Activated T-cell treated with anti-CD3 and anti-CD28 coated beads, Interleukin-2, amount 50 U/mL, for 24 hours (primary cell): ENCODE measurements around the gene TRAF3IP3.

Experiments used
- DNase-seq: peaks from one replicate; pipeline ENCODE4 v3.0.0-alpha.2; 2020
- H3K27ac Mint-ChIP-seq: 2 replicates; pipeline ENCODE4 v1.8.0; 2020; ENCODE audit warnings: mild to moderate bottlenecking, mixed read lengths
- H3K27me3 Mint-ChIP-seq: 2 replicates; pipeline ENCODE4 v1.8.0; 2020; ENCODE audit warnings: mixed read lengths
- H3K36me3 Mint-ChIP-seq: 2 replicates; pipeline ENCODE4 v1.8.0; 2020; ENCODE audit warnings: low read depth, mixed read lengths
- H3K4me1 Mint-ChIP-seq: 2 replicates; pipeline ENCODE4 v1.8.0; 2020; ENCODE audit warnings: low read depth, mixed read lengths
- H3K4me3 Mint-ChIP-seq: 2 replicates; pipeline ENCODE4 v1.8.0; 2020; ENCODE audit warnings: mild to moderate bottlenecking, moderate library complexity, mixed read lengths
- H3K9me3 Mint-ChIP-seq: 2 replicates; pipeline ENCODE4 v1.8.0; 2020; ENCODE audit warnings: mixed read lengths

TRAF3IP3 gene

DNA sequence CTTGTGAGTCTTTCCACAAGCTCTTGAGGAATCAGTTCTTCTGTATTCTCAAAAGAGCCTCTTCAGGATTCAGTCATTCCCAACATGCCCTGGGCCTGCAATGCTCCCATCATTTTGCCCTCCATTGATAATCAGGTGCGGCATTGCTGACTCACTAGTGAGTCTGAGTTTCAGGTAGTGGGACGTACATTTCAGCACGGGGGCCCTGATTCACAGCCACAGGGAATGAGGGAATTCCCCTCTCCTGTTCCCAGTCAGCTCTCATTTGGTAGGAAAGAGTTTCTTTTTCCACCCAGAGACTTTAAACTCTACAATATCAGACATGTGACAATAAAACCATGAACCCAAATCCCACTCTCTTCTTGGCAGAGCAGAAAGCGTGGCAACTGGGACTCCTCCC, 53.8 kb downstream of the TRAF3IP3 start:
- no peak overlapping the region for H3K4me3 Mint-ChIP-seq
- H3K9me3 Mint-ChIP-seq = no peaks in the 10 kb centered on the region
- no peak overlapping the region for H3K27ac Mint-ChIP-seq
- H3K4me1 Mint-ChIP-seq = peaks cover 18% of the 10 kb centered on the region
- H3K27me3 Mint-ChIP-seq = peaks cover 3% of the 10 kb centered on the region
- no peak for DNase-seq
- H3K36me3 Mint-ChIP-seq = no peaks in the 10 kb centered on the region

DNA sequence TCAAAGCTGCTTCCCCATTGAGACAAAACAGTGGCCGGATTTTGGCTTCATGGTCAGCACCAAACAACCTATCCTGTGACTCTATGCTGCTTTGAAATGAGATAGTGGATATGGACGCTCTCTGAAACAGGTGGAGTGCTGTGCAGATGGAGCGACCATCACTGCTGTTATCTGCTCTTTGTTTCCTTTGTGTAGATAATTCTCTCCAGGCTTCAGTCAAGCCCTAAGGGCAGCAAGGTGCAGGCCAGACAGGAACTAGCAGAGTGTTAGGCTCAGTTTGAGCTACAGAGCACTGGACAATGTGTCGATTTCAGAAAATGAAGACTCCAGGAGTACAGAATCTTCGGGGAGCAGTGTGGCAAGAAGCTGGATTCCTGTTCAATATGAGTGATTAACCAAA, 54.9 kb downstream of the TRAF3IP3 start:
- peaks cover 16% of the 10 kb centered on the region for H3K4me1 Mint-ChIP-seq

GRCh38 chr1:209813902-209814301, 58.0 kb downstream of the TRAF3IP3 start:
- Mint-ChIP-seq H3K4me3 (no peak overlapping the region), H3K27me3 (peaks cover 5% of the 10 kb centered on the region), H3K27ac (no peak overlapping the region), H3K9me3 (no peaks in the 10 kb centered on the region), H3K4me1 (peaks cover 8% of the 10 kb centered on the region), H3K36me3 (no peaks in the 10 kb centered on the region)
- DNase-seq = no peak

More for the DNA sequence above, 54.9 kb downstream of the TRAF3IP3 start:
- no peaks in the 10 kb centered on the region for H3K36me3 Mint-ChIP-seq
- no peak for DNase-seq
- no peak overlapping the region for H3K4me3 Mint-ChIP-seq
- no peak overlapping the region for H3K27ac Mint-ChIP-seq
- H3K27me3 Mint-ChIP-seq = no peaks in the 10 kb centered on the region
- no peaks in the 10 kb centered on the region for H3K9me3 Mint-ChIP-seq

DNA sequence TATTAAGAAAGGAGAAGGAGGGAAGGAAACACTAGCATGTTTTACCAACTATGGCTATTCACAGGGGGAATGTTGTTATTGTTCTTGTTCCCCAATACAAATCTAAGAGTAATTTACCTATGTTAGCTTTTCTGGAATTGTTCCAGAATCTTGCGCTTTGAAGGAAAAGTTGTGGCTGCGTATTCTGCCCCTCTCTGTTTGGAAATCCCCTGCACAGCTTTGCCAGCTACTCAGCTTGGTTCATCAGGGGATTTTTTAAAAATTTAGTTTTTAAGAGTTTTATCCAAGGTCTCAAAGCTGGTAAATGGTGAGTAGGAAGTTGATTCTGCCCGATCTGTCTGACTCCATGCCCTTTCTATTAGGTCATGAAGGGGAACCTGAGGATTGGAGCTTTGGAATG, 59.6 kb downstream of the TRAF3IP3 start:
- no peak overlapping the region for H3K4me3 Mint-ChIP-seq
- DNase-seq = no peak
- H3K9me3 Mint-ChIP-seq = no peaks in the 10 kb centered on the region
- H3K27ac Mint-ChIP-seq = peak overlapping the region; percentile 5
- peaks cover 8% of the 10 kb centered on the region for H3K27me3 Mint-ChIP-seq
- no peaks in the 10 kb centered on the region for H3K36me3 Mint-ChIP-seq
- H3K4me1 Mint-ChIP-seq = peaks cover 8% of the 10 kb centered on the region

DNA sequence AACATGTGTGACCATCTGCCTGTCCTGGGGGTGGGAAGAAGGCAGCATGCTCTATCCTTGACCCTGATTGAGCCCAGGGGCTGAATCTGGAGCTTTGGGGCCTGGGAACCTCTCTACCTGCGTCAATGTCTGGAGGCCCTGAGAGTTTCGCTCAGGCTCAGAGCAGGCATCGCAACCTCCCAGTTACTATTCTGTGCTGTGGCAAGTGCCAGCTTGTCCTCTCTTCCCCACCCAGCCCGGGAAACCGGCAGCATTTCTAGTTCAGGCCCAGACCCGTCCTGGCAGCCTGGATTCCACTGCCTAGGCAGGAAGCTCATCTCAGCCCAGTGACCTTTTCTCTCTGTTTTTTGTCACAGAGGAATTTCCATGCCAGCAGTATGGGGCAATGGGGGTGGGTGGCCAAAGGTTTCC, 60.1 kb downstream of the TRAF3IP3 start:
- DNase-seq = no peak
- Mint-ChIP-seq H3K36me3 (no peaks in the 10 kb centered on the region), H3K4me1 (peaks cover 8% of the 10 kb centered on the region), H3K27me3 (peaks cover 12% of the 10 kb centered on the region), H3K27ac (peak overlapping the region; percentile 5), H3K9me3 (no peaks in the 10 kb centered on the region), H3K4me3 (no peak overlapping the region)

- H3K27ac Mint-ChIP-seq = no peak overlapping the region
- DNase-seq = no peak
- no peaks in the 10 kb centered on the region for H3K36me3 Mint-ChIP-seq
- no peak overlapping the region for H3K4me3 Mint-ChIP-seq
- H3K9me3 Mint-ChIP-seq = no peaks in the 10 kb centered on the region
- peaks cover 8% of the 10 kb centered on the region for H3K4me1 Mint-ChIP-seq
- H3K27me3 Mint-ChIP-seq = peaks cover 19% of the 10 kb centered on the region
Measured at GRCh38 chr1:209816923-209817322, 61.1 kb downstream of the TRAF3IP3 start.

DNA sequence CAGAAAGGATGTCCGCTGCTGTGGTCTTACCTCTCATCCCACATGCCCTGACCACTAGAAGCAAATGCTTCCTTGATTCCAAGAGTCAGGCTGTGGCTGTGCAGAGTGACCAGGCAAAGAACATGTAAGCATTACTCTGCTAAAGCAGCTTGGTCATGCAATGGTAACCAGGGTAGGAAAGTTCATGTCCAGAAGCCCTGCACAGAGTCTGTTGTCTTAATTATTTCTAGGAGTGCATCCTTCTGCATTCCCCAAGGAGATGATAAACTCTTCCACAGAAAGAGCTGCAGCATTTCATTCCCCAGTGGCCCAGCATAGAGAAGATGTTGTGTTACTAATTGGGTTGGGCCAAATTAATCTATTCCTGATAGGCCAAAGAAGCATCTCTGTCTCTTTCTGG, 61.8 kb downstream of the TRAF3IP3 start:
- Mint-ChIP-seq H3K36me3 (no peaks in the 10 kb centered on the region), H3K9me3 (no peaks in the 10 kb centered on the region), H3K4me1 (peaks cover 10% of the 10 kb centered on the region), H3K27me3 (peaks cover 22% of the 10 kb centered on the region), H3K27ac (no peak overlapping the region), H3K4me3 (no peak overlapping the region)
- no peak for DNase-seq

- Mint-ChIP-seq H3K4me3 (no peak overlapping the region), H3K27me3 (peaks cover 25% of the 10 kb centered on the region), H3K27ac (no peak overlapping the region), H3K4me1 (peaks cover 19% of the 10 kb centered on the region), H3K36me3 (no peaks in the 10 kb centered on the region), H3K9me3 (no peaks in the 10 kb centered on the region)
- DNase-seq = no peak
Measured at GRCh38 chr1:209819058-209819457, 63.2 kb downstream of the TRAF3IP3 start.

DNA sequence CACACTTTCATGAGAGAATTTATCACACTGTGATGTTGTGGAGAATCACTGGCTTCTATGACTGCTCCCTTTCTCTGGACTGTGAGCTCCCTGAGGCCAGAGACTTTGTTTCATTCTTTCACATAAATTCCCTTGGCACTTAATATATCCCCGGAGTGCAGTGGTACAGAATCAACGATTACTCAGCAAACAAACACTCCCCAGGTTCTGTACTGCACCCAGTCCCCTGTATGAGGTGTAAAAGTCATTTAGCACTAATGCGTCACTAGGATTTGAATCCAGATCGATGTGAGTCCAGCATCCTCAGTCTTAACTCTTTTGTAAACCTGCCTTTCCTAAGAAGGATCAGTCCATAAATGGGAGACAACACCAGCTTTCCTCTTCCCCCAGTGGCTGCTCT, 65.1 kb downstream of the TRAF3IP3 start:
- no peak for DNase-seq
- H3K4me3 Mint-ChIP-seq = no peak overlapping the region
- H3K4me1 Mint-ChIP-seq = peaks cover 13% of the 10 kb centered on the region
- no peaks in the 10 kb centered on the region for H3K9me3 Mint-ChIP-seq
- H3K27me3 Mint-ChIP-seq = peaks cover 25% of the 10 kb centered on the region
- H3K36me3 Mint-ChIP-seq = no peaks in the 10 kb centered on the region
- H3K27ac Mint-ChIP-seq = no peak overlapping the region

DNA sequence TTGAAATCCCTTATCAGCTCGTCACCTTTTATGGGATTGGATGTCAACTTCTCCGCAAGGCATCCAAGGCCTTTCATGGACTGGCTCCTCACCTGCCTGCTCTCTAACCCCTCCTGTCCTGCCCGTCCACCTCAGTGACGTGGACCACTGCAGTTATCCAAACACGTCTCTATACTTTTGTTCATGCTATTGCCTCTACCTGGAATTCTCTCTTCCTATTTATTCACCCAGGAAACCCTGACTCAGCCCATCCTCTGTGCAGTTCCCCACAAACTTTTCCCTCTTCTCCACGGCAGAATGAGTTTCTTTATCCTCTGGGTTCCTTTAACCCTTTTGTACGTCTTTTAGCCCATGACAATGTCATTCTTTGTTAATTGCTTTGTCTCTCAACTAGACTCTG, 66.9 kb downstream of the TRAF3IP3 start:
- Mint-ChIP-seq H3K4me1 (peaks cover 20% of the 10 kb centered on the region), H3K27me3 (peaks cover 25% of the 10 kb centered on the region), H3K4me3 (no peak overlapping the region), H3K27ac (no peak overlapping the region), H3K9me3 (no peaks in the 10 kb centered on the region), H3K36me3 (no peaks in the 10 kb centered on the region)
- DNase-seq = no peak

GRCh38 chr1:209823143-209824041, 67.5 kb downstream of the TRAF3IP3 start:
- peaks cover 22% of the 10 kb centered on the region for H3K4me1 Mint-ChIP-seq
- peaks cover 25% of the 10 kb centered on the region for H3K27me3 Mint-ChIP-seq
- DNase-seq = no peak
- peaks cover 6% of the 10 kb centered on the region for H3K36me3 Mint-ChIP-seq
- H3K4me3 Mint-ChIP-seq = no peak overlapping the region
- no peak overlapping the region for H3K27ac Mint-ChIP-seq
- H3K9me3 Mint-ChIP-seq = no peaks in the 10 kb centered on the region

DNA sequence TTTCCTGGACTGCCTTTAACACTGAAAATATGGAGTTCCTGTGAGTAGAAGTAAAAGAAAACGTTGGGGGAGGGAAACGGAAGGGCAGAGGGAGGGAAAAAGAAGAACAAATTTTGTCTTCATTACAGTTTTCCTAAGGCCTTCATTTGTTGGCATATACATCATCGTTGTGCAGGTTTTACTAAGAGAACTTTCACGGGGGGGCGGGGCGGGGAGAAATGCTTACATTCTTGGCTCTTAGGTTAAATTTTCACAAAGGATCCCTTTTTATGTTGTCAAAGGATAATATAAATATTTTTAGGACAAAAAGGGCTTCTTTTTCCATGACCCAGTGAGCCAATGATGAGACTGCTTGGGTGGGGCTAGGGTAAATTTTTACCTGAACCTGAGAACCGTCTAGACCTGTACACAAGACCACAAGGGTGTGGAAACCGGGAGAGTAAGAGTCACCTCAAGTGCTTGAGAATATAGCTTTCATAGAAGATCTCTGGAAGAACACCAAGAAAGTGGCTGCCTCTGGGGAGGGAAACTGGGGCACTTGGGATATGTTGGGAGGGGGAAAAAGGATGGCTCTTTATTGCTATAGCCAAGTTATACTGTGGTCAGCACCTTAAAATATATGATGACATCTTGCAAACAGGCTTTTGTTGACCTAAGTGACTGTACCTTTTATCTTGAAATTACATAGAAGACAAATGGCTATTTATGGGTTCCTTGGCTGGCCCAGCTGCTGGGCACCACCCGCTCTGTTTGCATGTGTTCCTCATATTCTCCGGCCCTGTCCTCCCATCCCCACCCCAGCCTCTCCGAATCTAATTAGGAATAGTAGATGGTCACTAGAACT, 70.0 kb downstream of the TRAF3IP3 start:
- H3K9me3 Mint-ChIP-seq = no peaks in the 10 kb centered on the region
- no peak for DNase-seq
- peaks cover 26% of the 10 kb centered on the region for H3K36me3 Mint-ChIP-seq
- no peak overlapping the region for H3K4me3 Mint-ChIP-seq
- no peak overlapping the region for H3K27ac Mint-ChIP-seq
- peaks cover 42% of the 10 kb centered on the region for H3K4me1 Mint-ChIP-seq
- H3K27me3 Mint-ChIP-seq = peaks cover 14% of the 10 kb centered on the region

DNA sequence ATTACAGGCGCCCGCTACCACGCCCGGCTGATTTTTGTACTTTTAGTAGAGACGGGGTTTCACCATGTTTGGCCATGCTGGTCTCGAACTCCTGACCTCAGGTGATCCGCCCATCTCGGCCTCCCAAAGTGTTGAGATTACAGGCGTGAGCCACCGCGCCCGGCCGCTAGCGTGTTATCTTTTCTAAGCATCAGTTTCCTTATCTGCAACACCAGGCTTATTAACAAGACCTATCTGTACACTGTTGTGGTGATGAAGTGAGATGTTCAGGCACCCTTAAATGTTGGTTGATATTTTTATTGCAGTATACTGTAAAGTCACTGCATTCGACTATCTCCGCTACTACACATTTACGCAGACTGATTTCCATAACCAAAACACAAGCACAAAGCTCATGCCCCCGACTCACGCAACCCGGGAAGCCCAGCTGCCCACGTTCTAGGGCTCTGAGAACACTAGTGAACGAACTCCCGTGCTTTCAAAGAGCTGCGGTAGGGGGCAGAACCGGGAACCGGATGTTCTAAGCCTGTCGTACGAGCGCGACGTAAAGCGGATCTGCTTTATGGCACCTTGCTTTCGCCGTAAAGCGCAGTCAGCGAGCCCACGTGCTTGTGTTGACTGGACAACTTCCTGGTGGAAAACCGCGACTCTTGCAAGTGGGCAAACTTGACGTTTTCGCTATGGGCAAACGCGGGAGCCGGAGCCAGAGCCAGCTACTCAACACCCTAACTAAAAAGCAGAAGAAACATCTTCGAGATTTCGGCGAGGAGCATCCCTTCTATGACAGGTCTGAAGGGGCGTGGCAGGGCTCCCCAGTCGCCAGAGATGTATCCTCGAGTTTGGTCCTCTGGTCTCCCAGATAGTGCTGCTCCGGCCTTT, 71.8 kb downstream of the TRAF3IP3 start, which contains the start of gene UTP25:
UTP25 (plus strand) TSS at position 589 of the 879 bp plus-strand sequence; CDS start at position 681, 92 bp downstream.
- Mint-ChIP-seq H3K4me3 (peak within 1 kb of the TSS; percentile 97), H3K36me3 (peaks cover 42% of the 10 kb centered on the region), H3K27ac (peak within 1 kb of the TSS; percentile 95), H3K9me3 (no peaks in the 10 kb centered on the region), H3K27me3 (peaks cover 4% of the 10 kb centered on the region), H3K4me1 (peaks cover 53% of the 10 kb centered on the region)
- peak; percentile 95 for DNase-seq

DNA sequence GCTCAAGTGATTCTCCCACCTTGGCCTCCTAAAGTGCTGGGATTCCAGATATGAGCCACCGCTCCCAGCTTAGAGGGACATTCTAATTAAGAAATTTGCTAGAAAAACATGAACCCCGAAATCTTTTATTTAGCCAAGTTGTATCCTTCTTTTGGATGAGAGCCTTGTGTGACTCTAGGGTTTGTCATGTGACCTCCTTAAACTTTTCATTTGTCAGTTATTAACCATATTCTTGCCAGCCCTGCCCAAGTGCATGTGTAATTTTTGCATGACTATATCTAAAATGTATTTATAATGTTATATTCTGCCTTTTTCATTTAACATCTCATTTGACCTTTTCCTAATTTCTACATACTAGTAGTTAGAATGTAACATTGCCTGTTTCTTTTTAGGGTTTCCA, 73.9 kb downstream of the TRAF3IP3 start:
- H3K9me3 Mint-ChIP-seq = no peaks in the 10 kb centered on the region
- peak overlapping the region; percentile 71 for H3K27ac Mint-ChIP-seq
- peaks cover 63% of the 10 kb centered on the region for H3K36me3 Mint-ChIP-seq
- H3K27me3 Mint-ChIP-seq = no peaks in the 10 kb centered on the region
- peak overlapping the region; percentile 97 for H3K4me3 Mint-ChIP-seq
- peaks cover 54% of the 10 kb centered on the region for H3K4me1 Mint-ChIP-seq
- no peak for DNase-seq
